ENCODE measurements around the gene SGK1.

- TF ChIP-seq CTCF (IDR thresholded peaks at IDR 0.05; ENCODE audit: poor library complexity, severe bottlenecking) (no peak), EZH2 (IDR thresholded peaks at IDR 0.05; ENCODE audit: borderline replicate concordance, insufficient read depth, low read length, poor library complexity, severe bottlenecking) (no peak), EP300 (conservative IDR thresholded peaks at IDR 0.05; ENCODE audit: poor library complexity, severe bottlenecking) (no peak), RAD21 (conservative IDR thresholded peaks at IDR 0.05) (no peak), MXI1 (conservative IDR thresholded peaks at IDR 0.05; ENCODE audit: poor library complexity, severe bottlenecking) (no peak), POLR2AphosphoS5 (IDR thresholded peaks at IDR 0.05) (no peak)
Measured at GRCh38 chr6:134352786-134353480, 35.0 kb upstream of the SGK1 start.
